HL-60 (cell line): ENCODE data around the gene HPCAL1.
"Not testable (repeated sequence)": the region's sequence is repeated elsewhere in the genome, so short reads cannot be mapped to it uniquely, and the experiment has no call there.

ENCODE experiments used
- DNase-seq, 2 experiments: peaks; one replicate each; pipeline ENCODE4 v3.0.0-alpha.2; 2010 to 2020; ENCODE audit warnings: low read depth in 1 of 2, low spot score in 1 of 2
- H3K27ac ChIP-seq: fragments of 250-450 bp; sonication (Bioruptor Pico); replicated peaks from 2 replicates; pipeline ENCODE4 v1.5.1; 2020; ENCODE audit warnings: mild to moderate bottlenecking, moderate library complexity
- H3K27me3 ChIP-seq: fragments of 250-450 bp; sonication (Bioruptor Pico); 2 replicates; pipeline ENCODE4 v1.5.1; 2021; ENCODE audit warnings: mild to moderate bottlenecking, moderate library complexity; ENCODE audit not compliant: insufficient read depth, poor library complexity, severe bottlenecking
- H3K4me3 ChIP-seq: replicated peaks from 2 replicates; pipeline ENCODE4 v1.5.1; 2011; ENCODE audit warnings: mild to moderate bottlenecking, control low read depth, low read length; ENCODE audit not compliant: insufficient read depth
- CTCF ChIP-seq: IDR thresholded peaks from one replicate; pipeline ENCODE4 v1.5.1; 2011; ENCODE audit warnings: low read length, control low read depth, inconsistent platforms; ENCODE audit not compliant: insufficient read depth
- GABPA ChIP-seq: IDR thresholded peaks from 2 replicates; pipeline ENCODE4 v1.6.1; 2012; ENCODE audit warnings: low read depth
- POLR2AphosphoS5 ChIP-seq: IDR thresholded peaks from 2 replicates; pipeline ENCODE4 v1.6.1; 2012; ENCODE audit warnings: low read depth
- REST ChIP-seq: IDR thresholded peaks from 2 replicates; pipeline ENCODE4 v1.6.1; 2012; ENCODE audit warnings: low read depth; ENCODE audit not compliant: insufficient replicate concordance
- SPI1 ChIP-seq: IDR thresholded peaks from 2 replicates; pipeline ENCODE4 v1.6.1; 2012; ENCODE audit warnings: low read depth, mild to moderate bottlenecking, borderline replicate concordance

Gene HPCAL1

GRCh38 chr2:10453905-10454298 is 151.2 kb downstream of the HPCAL1 start:
- Histone ChIP-seq H3K27me3 (no peaks in the 10 kb centered on the region), H3K27ac (no peak overlapping the region), H3K4me3 (no peak overlapping the region)
- TF ChIP-seq CTCF = no peak
- DNase-seq = no peak

GRCh38 chr2:10454505-10454904 is 151.8 kb downstream of the HPCAL1 start:
- TF ChIP-seq POLR2AphosphoS5 (no peak), GABPA (no peak), REST (no peak), CTCF (no peak), SPI1 (no peak)

GRCh38 chr2:10457195-10457594 is 154.5 kb downstream of the HPCAL1 start:
- DNase-seq, H3K27me3 ChIP-seq, H3K4me3 ChIP-seq, H3K27ac ChIP-seq: not testable (repeated sequence)

More at GRCh38 chr2:10454505-10454904, 151.8 kb downstream of the HPCAL1 start:
- Histone ChIP-seq H3K27me3 (no peaks in the 10 kb centered on the region), H3K4me3 (no peak overlapping the region), H3K27ac (no peak overlapping the region)
- DNase-seq = no peak

GRCh38 chr2:10457846-10458598 is 155.3 kb downstream of the HPCAL1 start:
- no peaks in the 10 kb centered on the region for H3K27me3 ChIP-seq
- no peak for TF ChIP-seq REST
- no peak for TF ChIP-seq SPI1
- no peak for TF ChIP-seq CTCF
- no peak for TF ChIP-seq POLR2AphosphoS5
- TF ChIP-seq GABPA = no peak
- no peak for DNase-seq

More at GRCh38 chr2:10457846-10458598, 155.3 kb downstream of the HPCAL1 start:
- Histone ChIP-seq H3K4me3 (no peak overlapping the region), H3K27ac (no peak overlapping the region)
